OCI-LY1 (cell line): ENCODE data around the gene ADAT3.

ENCODE experiments used
- CTCF ChIP-seq: fragments of 200-600 bp; sonication (generic), shearing (Covaris generic); IDR thresholded peaks from 2 replicates; pipeline ENCODE4 v1.5.1; 2017; ENCODE audit warnings: mild to moderate bottlenecking, antibody characterized with exemption, low read length, moderate library complexity, mixed read lengths
- EZH2 ChIP-seq: fragments of 200-600 bp; sonication (generic), shearing (Covaris generic); IDR thresholded peaks from 2 replicates; pipeline ENCODE4 v1.8.0; 2017; ENCODE audit warnings: borderline replicate concordance, mixed run types, mild to moderate bottlenecking, antibody characterized with exemption, low read length, moderate library complexity, mixed read lengths

- no peak for TF ChIP-seq CTCF
- no peak for TF ChIP-seq EZH2
These were observed 39.8 kb downstream of the ADAT3 start for GRCh38 chr19:1944916-1945561.
